HG03354 (cell line): ENCODE measurements around the gene FNDC3A.
"Not testable (repeated sequence)": the region's sequence is repeated elsewhere in the genome, so short reads cannot be mapped to it uniquely, and the experiment has no call there.

Experiments used
- ATAC-seq: cut with Tn5 transposase; IDR thresholded peaks from one replicate; pipeline ENCODE4 v1.9.1; 2021; ENCODE audit warnings: mild to moderate bottlenecking; ENCODE audit not compliant: unreplicated experiment, poor library complexity, severe bottlenecking

FNDC3A gene

DNA sequence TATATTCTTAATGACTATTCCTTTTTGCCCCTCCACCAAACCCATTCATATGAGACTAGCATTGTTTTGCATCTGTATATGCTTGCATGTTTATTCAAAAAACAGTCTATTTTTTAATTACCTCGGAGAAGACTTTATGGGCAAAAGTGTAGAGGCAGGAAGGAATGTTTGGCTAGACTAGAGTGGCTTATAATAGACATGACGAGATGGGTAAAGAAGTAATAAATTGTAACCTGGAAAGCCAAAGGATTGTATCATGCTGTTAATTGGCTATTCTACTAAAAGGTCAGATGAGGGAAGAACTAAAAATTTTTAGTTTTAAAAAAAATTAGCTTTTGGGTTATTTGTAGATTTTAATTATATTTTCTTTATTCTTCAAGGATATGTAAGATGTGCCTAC, 91.1 kb downstream of the FNDC3A start:
- ATAC-seq, result no peak

DNA sequence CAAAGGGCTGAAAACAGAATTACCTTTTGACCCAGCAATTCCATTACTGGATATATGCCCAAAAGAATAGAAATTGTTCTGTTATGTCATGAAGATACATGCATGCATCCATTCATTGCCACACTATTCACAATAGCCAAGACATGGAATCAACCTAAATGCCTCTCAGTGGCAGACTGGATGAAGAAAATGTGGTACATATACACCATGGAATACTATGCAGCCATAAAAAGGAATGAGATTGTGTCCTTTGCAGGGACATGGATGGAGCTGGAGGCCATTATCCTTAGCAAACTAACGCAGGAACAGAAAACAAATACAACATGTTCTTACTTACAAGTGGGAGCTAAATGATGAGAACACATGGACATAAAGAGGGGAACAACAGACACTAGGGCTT, 92.8 kb downstream of the FNDC3A start:
- ATAC-seq, result not testable (repeated sequence)

DNA sequence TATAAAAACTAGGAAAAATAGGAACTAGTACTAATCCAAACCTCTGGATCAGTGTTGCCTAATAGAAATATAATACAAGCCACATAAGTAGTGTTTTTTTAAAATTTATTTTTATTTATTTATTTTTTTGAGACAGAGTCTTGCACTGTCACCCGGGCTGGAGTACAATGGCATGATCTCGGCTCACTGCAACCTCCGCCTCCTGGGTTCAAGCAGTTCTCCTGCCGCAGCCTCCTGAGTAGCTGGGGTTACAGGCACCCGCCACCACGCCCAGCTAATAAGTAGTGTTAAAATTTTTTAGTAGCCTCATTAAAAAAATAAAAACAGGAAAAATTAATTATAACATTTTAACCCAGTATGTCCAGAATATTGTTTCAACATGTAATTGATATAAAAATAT, 94.3 kb downstream of the FNDC3A start:
- ATAC-seq, result not testable (repeated sequence)

DNA sequence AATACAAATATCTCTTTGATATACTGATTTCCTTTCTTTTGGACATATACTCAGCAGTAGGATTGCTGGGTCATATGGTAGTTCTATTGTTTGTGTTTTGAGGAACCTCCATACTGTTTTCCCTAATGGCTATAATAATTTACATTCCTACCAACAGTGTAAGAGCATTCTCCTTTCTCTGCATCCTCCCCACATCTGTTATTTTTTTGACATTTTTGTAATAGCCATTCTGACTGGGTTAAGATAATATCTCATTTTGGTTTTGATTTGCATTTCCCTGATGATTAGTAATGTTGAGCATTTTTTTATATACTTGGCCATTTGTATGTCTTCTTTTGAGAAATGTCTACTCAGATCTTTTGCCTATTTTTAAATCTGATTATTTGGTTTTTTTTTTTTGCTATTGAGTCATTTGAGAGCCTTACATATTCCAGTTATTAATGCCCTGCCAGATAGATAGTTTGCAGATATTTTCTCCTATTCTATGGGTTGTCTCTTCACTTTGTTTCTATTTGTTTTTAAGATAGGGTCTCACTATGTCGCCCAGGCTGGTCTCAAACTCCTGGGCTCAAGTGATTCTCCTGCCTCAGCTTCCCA, 95.7 kb downstream of the FNDC3A start:
- ATAC-seq, result no peak

DNA sequence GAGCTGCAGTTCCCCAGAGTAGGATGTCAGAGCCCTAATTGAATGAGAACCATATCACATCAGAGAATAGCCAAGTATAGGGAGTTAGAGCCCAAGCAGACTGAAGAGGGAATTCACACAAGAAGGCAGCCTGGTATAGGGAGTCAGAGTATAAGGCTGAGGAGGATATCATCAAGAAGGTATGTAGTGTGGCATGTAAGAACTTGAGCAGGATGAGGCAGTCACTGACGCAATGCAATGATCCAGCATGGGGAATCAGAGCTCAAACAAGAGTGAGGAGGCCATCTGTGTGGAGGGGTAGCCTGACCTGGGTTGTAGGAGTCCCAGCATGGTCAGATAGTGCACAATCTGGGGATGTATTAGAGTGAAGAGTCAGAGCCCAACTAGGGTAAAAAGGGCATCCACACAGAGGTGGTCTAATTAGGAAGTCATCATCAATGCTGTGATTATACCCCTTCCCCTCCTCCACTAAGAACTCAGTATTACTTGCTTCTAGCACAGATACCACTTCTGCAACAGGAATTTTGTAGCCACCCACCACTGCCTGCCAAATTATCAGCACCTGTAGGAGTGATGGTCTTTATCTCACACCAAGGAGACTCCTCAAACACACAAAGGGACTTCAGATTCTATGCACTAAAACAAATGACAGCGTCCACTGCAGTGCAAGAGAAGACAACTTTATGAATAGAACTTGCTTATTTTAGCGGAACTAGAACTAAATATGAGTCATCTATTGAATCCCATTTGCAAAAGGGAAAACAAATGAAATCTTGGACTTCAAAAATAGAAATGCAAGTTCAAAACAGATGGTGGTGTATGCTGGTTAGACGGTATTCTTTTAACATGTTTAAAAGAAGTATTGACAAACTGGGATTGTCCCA, 107.2 kb downstream of the FNDC3A start:
- ATAC-seq, result peak; percentile 63

DNA sequence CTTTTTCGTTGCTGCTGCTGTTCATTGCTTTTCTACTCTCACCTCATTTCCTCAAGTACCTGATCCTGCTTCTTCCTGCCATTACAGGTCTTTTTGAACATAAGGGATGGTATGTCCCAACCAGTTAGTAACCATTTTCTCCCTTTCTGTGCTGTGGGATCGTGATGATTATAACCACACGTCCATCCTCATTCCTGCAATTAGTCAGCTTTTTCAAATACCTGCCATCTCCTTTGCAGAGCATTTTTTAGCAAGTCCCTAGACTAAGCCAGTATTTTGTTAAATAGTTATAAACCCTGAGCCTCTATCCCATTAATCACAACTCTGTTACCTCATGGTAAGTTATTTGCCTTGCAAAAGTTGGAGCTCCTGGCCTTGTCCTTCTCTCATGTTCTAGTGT, 109.2 kb downstream of the FNDC3A start:
- ATAC-seq, result no peak

DNA sequence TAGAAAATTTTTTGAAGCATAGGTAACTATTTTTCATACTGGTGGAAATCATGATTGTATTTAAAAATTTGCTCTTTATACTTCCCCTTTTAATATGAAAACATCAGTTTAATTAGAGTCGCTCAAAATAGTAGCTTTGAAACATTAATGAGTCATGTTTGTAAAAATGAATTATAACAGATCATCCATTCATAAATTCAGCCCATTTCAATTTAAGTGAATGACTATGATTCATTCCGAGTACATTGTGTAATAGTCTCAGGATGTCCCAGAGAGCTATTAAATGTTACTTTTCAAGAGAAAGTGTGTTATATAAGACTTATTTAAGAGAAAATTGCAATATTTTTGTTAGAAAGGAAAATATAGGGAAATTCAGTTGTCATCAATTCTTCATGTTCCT, 111.0 kb downstream of the FNDC3A start:
- ATAC-seq, result no peak

DNA sequence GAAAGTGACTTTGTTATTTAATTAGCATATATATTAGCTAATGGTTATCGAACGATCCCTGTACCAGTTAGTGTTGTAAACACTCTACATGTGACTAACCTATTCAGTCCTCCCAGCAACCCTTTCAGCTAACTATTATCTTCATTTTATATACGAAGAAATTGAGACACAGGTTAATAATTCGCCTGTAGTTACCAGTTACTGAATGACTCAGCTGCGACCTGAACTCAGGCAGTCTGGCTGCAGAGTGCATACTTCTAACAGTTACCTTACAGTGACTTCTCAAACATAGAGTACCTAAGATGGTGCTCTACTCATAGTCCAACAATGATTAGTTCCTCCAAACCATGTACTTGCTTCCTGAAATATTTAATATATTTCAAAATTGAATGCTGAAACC, 117.7 kb downstream of the FNDC3A start:
- ATAC-seq, result no peak

DNA sequence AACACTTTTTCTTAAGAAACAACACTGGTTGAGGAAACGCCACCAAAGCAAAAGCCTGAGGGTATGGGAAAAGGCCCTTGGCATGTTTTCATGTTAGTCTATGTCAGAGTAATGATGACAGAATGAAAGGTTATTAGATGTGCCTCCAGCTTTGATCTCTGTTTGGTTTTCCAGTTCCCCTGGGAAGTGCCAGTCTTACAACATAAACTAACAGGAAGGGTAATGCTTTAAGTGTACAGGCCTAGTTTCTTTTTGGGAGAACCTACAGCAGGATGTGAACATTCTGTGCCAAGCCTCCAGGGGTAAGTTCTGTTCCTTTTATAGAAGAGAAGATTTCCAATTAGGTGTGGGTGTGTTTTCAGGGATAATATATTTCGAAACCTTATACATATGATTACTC, 121.7 kb downstream of the FNDC3A start:
- no peak for ATAC-seq

DNA sequence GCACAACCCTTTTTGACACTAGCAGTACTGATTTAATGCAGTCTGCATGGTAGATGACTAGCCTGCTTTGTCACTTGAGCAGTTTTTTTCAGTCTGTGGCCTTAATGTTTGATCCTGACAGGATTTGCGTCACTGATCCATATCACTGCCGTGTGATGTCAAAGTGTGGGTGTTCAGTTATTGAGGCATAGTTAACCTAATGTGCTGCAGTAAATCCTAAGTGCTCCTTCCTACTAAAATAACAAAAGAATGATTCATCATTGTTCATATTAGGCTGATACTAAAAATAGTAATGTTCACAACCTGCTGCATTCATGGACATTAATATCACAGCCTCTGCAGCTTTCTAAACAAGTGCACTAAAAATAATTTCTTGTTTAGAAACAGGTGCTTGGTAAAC, 122.5 kb downstream of the FNDC3A start:
- no peak for ATAC-seq

DNA sequence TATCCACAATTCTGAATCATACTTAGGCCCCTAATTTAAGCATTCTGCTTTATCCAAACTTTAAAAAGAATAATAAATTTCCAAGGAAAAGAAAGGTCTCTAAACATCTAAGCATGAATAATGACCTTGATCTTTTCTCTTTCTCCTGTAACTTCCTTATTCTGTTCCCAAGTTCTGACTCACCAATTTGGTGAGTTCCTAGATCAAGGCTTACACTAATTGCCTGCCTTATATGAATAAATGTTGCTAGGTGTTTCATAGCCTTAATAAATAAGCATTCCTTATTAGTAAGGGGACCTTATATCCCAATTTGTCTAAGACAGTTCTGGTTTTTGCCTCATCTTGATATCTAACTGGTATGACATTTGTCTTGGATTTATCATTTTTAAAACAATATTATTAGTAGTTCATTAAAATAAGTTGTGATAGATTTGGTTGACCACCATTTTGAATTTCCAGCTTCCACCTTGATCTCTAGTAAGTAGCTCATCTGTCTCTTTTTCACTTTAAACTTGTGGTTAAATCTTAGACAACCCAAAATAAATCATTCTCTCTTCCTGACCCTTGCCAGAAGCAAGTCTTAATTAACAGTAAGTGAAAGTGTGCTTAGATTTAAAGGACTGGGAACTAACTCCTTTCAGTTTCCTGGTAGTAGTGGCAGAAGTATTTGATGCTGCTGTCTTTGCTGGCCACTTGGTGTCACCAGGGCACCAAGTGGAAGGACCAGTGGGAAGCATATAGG, 123.2 kb downstream of the FNDC3A start:
- no peak for ATAC-seq

DNA sequence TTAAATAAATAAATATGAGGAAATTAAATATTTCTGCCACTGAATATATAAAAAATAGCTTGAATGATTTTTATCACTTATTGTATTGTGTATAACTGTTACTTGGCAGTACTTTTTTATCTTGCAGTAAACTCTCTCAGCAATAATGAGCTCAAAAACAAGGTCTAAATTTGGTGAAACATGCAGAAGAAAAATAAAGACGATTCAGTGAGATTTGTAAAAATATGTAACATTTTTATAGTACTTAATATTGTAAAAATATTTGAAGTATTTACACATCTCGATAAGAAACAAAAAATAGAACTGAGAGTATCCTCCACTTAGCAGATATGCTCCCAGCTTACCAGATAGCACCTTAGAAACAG, 123.8 kb downstream of the FNDC3A start:
- no peak for ATAC-seq

DNA sequence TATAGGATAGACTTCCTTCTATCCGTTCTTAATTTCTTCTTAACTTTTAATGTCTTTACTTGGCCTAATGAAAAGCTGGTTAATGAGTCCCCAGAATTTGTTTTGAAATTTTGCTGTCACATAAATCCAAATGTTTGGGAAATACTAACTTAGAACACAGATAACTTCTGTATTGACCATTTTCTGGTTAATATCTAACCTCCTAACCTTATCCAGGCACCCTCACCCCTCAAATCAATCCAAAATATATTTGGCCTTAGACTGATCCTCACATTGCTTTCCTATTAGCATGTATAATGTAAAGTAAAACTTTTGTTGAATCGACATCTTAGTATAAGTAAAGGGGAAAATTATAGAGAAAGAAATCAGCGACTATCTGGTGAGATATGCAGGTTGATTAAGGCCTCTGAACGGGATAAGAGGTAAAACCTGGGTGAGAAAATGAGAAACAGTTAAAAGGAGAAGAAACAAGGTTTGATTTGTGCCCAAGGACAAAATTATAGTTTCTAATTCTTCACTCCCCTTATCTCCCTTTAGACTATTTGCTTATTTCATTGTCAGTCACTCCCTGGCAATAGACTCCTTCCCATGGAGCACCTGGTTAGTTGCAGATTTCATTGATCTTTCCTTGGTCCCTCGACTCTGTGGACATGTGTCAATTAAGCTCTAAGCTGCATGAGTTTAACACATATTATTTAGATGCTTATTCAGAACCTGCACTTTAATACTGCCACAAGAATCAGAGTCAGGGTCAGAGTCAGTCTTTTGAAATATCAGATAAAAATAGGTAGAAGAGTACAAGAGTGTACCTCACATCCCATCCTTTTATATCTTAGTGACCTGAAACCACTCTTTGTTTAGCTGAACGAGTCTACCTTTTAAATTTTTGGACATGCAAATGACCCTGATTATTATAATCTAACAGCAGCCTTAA, 125.2 kb downstream of the FNDC3A start:
- ATAC-seq, result no peak

DNA sequence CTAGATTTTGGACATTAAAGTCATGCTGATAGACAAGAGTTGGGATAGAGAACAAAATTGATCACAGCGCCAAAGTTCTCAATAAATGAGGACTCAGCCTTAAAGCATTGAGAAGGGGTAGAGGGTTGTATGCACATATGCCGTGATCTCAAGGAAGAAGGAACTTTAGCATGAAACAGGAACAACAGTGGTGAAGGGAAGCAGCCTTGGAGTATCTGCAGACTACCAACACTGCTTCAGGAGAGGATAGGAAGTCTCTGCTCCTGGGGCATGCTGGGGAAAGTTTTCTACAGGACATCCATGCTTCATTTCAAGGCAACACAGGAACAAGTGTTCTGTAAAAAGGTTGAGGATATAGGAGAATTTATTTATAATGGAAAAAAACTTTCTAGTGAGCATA, 132.5 kb downstream of the FNDC3A start:
- no peak for ATAC-seq

DNA sequence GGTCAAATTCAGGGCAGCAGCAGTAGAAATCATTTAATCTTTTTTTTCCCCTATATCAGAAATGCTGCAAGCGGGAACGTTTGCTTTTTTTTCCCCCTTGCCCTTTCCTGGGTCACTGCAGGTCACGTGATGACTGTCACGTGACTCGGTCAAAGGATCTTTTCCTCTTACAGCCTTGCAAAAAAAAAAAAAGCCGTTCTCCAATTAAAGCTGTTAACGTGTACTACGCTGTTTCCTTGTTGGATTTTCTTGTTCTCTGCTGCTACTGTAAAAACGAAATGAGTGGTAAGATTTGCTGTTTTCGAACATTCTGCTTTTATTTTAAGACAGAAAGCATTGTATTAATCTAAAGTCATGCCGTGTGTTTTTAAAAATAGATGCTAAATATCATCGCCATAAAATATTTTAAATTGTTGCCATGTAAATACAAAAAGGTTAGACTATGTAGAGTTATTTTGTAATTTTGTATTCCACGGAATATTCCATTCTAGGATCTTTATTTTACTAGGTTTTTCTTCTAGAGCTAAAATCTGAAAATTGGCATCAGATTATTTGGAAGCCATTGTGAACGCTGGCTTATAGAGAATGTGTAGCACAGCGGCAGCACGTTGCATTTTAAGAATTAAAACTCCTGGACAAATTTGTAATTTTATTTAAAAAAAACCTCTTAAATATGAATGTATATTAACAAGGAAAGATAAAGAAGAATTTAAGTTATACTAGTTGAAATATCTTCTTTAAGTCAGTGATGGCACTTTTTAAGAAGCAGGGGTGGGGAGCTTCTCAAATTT, 134.6 kb downstream of the FNDC3A start:
- peak; percentile 77 for ATAC-seq

DNA sequence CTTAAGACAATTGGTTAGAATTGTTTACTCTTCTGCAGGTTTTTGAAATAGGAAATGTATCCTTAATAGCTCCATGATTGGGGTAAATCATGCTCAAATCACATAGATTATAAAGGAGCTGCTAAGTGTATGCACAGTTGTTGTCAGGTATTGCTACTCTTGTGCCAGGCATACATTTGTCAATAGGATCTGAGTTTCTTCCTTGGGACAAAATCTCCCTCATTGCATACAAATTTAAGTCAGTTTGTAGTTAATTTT, 135.1 kb downstream of the FNDC3A start:
- no peak for ATAC-seq

DNA sequence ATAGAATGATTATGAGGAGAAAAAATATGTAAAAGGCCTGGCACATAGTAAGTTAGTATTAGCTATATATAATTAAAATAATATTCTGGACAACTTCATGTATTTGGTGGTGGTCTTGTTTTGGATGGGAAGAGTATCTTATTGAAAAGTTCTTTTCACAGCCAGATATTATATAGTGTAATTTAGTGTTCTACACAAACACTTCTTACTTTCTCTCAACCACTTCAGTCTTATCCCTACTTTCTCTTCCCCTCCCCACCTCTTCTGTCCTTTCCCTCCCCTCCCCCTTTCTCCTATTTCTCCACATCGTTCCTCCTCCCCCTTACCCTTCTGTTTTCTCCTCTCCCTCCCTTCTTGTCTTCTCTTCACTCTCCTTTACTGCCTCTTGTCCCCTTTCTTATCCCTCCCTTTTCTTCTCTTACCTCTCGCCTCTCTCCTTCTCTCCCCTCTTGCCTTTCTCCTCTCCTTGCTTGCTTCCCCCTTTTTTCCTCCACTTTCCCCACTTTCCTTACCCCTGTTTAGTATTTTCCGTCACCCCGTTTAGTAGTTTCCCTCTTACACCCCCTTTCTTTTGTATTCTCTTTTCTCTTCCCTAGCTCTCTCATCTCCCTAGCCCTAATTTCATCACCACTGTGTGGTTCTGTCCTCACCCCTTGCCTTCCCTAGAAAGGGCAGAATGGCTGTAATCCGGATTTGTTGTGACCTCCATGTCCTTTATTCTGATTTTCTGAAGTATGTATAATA, 137.2 kb downstream of the FNDC3A start:
- ATAC-seq, result no peak

DNA sequence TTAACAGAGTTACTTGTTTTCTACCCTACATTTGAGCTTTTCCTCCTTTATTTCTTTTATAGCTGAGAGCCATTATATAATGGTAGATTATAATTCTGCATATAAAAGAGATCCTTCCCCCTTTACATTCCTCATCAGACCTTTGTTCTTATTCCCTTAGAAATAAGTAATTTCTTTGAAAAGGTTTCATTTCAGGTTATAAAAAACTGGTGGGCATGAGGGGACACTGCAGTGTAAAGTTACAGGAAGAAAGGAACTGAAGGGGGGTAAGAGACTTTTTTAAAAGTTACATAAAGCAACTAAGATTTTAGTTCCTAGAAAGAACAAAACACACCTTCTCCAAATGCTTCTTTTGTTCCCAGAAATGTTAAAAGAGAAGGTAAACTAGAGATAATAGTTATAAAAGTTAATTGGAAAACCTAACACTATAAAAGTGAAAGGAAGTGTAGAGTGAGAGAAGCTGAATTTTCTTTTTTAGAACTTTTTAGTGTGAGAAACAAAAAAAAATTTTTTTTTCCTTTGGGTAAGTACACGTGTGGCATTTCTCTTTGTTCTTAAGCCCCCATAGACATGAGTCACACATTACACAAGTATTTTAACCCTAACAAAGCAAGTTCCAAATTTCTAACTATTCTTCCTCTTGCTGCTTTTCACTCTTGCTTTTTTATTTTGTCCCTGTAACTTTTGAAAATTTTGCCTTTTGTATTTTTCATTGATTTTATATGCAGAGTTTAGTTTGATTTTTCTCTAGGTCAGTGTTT, 138.0 kb downstream of the FNDC3A start:
- no peak for ATAC-seq
